HL-60 (cell line): ENCODE measurements around the gene VENTX.

Experiments used
- DNase-seq, 2 experiments: peaks; one replicate each; pipeline ENCODE4 v3.0.0-alpha.2; 2010 to 2020; ENCODE audit warnings: low read depth in 1 of 2, low spot score in 1 of 2
- H3K27ac ChIP-seq: fragments of 250-450 bp; sonication (Bioruptor Pico); replicated peaks from 2 replicates; pipeline ENCODE4 v1.5.1; 2020; ENCODE audit warnings: mild to moderate bottlenecking, moderate library complexity
- H3K27me3 ChIP-seq: fragments of 250-450 bp; sonication (Bioruptor Pico); 2 replicates; pipeline ENCODE4 v1.5.1; 2021; ENCODE audit warnings: mild to moderate bottlenecking, moderate library complexity; ENCODE audit not compliant: insufficient read depth, poor library complexity, severe bottlenecking
- H3K4me3 ChIP-seq: replicated peaks from 2 replicates; pipeline ENCODE4 v1.5.1; 2011; ENCODE audit warnings: mild to moderate bottlenecking, control low read depth, low read length; ENCODE audit not compliant: insufficient read depth
- GABPA ChIP-seq: IDR thresholded peaks from 2 replicates; pipeline ENCODE4 v1.6.1; 2012; ENCODE audit warnings: low read depth
- POLR2AphosphoS5 ChIP-seq: IDR thresholded peaks from 2 replicates; pipeline ENCODE4 v1.6.1; 2012; ENCODE audit warnings: low read depth
- SPI1 ChIP-seq: IDR thresholded peaks from 2 replicates; pipeline ENCODE4 v1.6.1; 2012; ENCODE audit warnings: low read depth, mild to moderate bottlenecking, borderline replicate concordance
- TF ChIP-seq, protein P1 (sequence below): IDR thresholded peaks from one replicate; pipeline ENCODE4 v1.5.1; 2011; ENCODE audit warnings: low read length, control low read depth, inconsistent platforms; ENCODE audit not compliant: insufficient read depth
- TF ChIP-seq, protein P2 (sequence below): IDR thresholded peaks from 2 replicates; pipeline ENCODE4 v1.6.1; 2012; ENCODE audit warnings: low read depth; ENCODE audit not compliant: insufficient replicate concordance

VENTX gene

GRCh38 chr10:133267293-133267692, 29.6 kb downstream of the VENTX start:
- no peak for DNase-seq
- no peak for TF ChIP-seq SPI1
- TF ChIP-seq, protein P1, sequence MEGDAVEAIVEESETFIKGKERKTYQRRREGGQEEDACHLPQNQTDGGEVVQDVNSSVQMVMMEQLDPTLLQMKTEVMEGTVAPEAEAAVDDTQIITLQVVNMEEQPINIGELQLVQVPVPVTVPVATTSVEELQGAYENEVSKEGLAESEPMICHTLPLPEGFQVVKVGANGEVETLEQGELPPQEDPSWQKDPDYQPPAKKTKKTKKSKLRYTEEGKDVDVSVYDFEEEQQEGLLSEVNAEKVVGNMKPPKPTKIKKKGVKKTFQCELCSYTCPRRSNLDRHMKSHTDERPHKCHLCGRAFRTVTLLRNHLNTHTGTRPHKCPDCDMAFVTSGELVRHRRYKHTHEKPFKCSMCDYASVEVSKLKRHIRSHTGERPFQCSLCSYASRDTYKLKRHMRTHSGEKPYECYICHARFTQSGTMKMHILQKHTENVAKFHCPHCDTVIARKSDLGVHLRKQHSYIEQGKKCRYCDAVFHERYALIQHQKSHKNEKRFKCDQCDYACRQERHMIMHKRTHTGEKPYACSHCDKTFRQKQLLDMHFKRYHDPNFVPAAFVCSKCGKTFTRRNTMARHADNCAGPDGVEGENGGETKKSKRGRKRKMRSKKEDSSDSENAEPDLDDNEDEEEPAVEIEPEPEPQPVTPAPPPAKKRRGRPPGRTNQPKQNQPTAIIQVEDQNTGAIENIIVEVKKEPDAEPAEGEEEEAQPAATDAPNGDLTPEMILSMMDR, result no peak
- TF ChIP-seq, protein P2, sequence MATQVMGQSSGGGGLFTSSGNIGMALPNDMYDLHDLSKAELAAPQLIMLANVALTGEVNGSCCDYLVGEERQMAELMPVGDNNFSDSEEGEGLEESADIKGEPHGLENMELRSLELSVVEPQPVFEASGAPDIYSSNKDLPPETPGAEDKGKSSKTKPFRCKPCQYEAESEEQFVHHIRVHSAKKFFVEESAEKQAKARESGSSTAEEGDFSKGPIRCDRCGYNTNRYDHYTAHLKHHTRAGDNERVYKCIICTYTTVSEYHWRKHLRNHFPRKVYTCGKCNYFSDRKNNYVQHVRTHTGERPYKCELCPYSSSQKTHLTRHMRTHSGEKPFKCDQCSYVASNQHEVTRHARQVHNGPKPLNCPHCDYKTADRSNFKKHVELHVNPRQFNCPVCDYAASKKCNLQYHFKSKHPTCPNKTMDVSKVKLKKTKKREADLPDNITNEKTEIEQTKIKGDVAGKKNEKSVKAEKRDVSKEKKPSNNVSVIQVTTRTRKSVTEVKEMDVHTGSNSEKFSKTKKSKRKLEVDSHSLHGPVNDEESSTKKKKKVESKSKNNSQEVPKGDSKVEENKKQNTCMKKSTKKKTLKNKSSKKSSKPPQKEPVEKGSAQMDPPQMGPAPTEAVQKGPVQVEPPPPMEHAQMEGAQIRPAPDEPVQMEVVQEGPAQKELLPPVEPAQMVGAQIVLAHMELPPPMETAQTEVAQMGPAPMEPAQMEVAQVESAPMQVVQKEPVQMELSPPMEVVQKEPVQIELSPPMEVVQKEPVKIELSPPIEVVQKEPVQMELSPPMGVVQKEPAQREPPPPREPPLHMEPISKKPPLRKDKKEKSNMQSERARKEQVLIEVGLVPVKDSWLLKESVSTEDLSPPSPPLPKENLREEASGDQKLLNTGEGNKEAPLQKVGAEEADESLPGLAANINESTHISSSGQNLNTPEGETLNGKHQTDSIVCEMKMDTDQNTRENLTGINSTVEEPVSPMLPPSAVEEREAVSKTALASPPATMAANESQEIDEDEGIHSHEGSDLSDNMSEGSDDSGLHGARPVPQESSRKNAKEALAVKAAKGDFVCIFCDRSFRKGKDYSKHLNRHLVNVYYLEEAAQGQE, result no peak
- no peak for TF ChIP-seq POLR2AphosphoS5
- TF ChIP-seq GABPA, result no peak
- no peak overlapping the region for H3K27ac ChIP-seq
- no peak overlapping the region for H3K4me3 ChIP-seq
- no peaks in the 10 kb centered on the region for H3K27me3 ChIP-seq

DNA sequence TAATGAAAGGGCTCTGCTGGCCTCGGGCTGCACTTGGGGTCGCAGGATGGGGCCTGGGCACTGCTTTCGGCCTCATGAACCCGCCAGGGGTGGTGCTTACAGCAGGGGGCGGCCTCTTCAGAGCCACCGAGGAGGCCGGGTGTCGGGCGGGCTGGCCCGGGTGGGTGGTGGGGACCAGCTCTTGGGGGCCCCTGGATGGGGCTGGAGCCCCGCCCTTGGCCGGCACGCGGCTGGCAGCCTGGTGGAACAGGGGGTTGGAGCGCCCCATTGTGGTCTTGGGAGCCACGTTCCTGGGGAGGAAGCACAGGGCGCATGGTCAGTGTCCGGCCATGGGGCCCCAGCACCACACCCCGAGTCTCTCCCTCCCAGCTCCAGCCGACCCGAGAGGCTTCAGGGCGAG, 30.2 kb downstream of the VENTX start:
- Histone ChIP-seq H3K27me3 (no peaks in the 10 kb centered on the region), H3K4me3 (no peak overlapping the region), H3K27ac (no peak overlapping the region)
- DNase-seq, result no peak
- TF ChIP-seq GABPA (no peak), SPI1 (no peak)
- TF ChIP-seq, protein P2, result no peak
- TF ChIP-seq, protein P1, result no peak

- DNase-seq, result no peak
- TF ChIP-seq SPI1, result no peak
- TF ChIP-seq POLR2AphosphoS5, result no peak
- TF ChIP-seq, protein P2, result no peak
- TF ChIP-seq, protein P1, result no peak
- TF ChIP-seq GABPA, result no peak
- H3K27me3 ChIP-seq, result no peaks in the 10 kb centered on the region
- H3K27ac ChIP-seq, result no peak overlapping the region
- H3K4me3 ChIP-seq, result no peak overlapping the region
Measured at GRCh38 chr10:133268532-133268931, 30.9 kb downstream of the VENTX start.
